Neutrophil (primary cell): ENCODE results near the gene HTR1B.

Experiments
- H3K27ac ChIP-seq: fragments of 200-600 bp; sonication (generic); 2 replicates; pipeline ENCODE4 v1.5.1; 2016; ENCODE audit warnings: mild to moderate bottlenecking, moderate library complexity
- H3K27me3 ChIP-seq: fragments of 200-600 bp; sonication (generic); 2 replicates; pipeline ENCODE4 v1.6.0; 2016; ENCODE audit warnings: mild to moderate bottlenecking
- H3K36me3 ChIP-seq: fragments of 200-600 bp; sonication (generic); 2 replicates; pipeline ENCODE4 v1.5.1; 2017
- H3K4me1 ChIP-seq, 2 experiments: fragments of 200-600 bp in 1 of 2; sonication (generic) in 1 of 2; 1 replicate in 1 of 2; 2 replicates in 1 of 2; pipeline versions ENCODE4 v1.5.1 to v1.6.1; 2013 to 2016; ENCODE audit warnings: low read depth in 1 of 2, low read length in 1 of 2, mild to moderate bottlenecking in 1 of 2, moderate library complexity in 1 of 2; ENCODE audit not compliant: control insufficient read depth in 1 of 2, insufficient read depth in 1 of 2
- H3K4me3 ChIP-seq, 2 experiments: fragments of 200-600 bp in 1 of 2; sonication (generic) in 1 of 2; 1 replicate in 1 of 2; 2 replicates in 1 of 2; pipeline ENCODE4 v1.5.1; 2013 to 2016; ENCODE audit warnings: low read depth in 1 of 2, low read length in 1 of 2, mild to moderate bottlenecking in 1 of 2, moderate library complexity in 1 of 2
- H3K9me3 ChIP-seq: fragments of 200-600 bp; sonication (generic); 2 replicates; pipeline ENCODE4 v1.5.1; 2016
- CTCF ChIP-seq: fragments of 200-600 bp; sonication (generic); IDR thresholded peaks from 2 replicates; pipeline ENCODE4 v1.5.1; 2016; ENCODE audit warnings: antibody characterized with exemption

HTR1B gene

DNA sequence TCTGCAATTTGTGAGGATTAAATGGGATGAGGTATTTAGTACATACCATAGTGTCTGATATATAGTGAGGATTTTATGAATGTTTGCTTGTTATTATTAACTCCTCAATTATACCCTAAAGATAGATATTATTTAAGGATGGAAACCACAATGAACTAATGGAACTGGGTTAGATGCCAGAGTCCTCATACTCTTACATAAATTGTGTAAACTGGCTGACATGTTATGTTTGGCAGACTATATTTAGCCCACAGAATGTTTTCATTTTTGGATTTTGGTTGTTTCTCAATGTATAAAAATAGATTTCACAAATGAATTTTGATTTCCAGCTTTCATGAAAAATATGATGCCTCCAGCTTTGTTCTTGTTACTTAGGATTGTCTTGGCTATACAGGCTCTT is 37.6 kb downstream of the HTR1B start:
- no peaks in the 10 kb centered on the region for H3K27me3 ChIP-seq
- TF ChIP-seq CTCF: no peak
- H3K4me3 ChIP-seq: no peak overlapping the region
- no peaks in the 10 kb centered on the region for H3K36me3 ChIP-seq
- no peaks in the 10 kb centered on the region for H3K9me3 ChIP-seq
- H3K27ac ChIP-seq: no peak overlapping the region
- no peaks in the 10 kb centered on the region for H3K4me1 ChIP-seq

DNA sequence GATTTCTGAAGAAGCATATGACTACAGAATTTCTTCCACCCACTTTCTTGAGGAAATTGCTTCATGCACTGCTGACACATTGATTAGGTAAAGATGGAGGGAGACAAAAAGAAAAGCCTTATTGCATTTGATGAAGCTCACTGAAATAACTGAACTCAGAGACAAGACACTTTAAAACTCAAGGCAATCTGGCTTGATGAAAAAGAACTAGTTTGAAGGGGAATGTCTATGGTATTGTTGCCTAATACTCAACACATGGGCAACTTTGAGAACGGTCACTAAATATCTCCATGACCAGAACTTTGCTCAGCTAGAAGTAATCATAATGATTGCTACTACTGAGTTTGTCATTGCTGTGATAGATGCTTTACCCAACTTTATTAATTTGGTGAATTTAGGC is 38.1 kb downstream of the HTR1B start:
- Histone ChIP-seq H3K4me3 (no peak overlapping the region), H3K4me1 (no peaks in the 10 kb centered on the region), H3K27me3 (no peaks in the 10 kb centered on the region), H3K27ac (no peak overlapping the region), H3K9me3 (no peaks in the 10 kb centered on the region), H3K36me3 (no peaks in the 10 kb centered on the region)
- no peak for TF ChIP-seq CTCF

GRCh38 chr6:77424761-77425160 is 38.5 kb downstream of the HTR1B start:
- Histone ChIP-seq H3K36me3 (no peaks in the 10 kb centered on the region), H3K27ac (no peak overlapping the region), H3K4me1 (no peaks in the 10 kb centered on the region), H3K27me3 (no peaks in the 10 kb centered on the region), H3K4me3 (no peak overlapping the region), H3K9me3 (no peaks in the 10 kb centered on the region)
- TF ChIP-seq CTCF: no peak

DNA sequence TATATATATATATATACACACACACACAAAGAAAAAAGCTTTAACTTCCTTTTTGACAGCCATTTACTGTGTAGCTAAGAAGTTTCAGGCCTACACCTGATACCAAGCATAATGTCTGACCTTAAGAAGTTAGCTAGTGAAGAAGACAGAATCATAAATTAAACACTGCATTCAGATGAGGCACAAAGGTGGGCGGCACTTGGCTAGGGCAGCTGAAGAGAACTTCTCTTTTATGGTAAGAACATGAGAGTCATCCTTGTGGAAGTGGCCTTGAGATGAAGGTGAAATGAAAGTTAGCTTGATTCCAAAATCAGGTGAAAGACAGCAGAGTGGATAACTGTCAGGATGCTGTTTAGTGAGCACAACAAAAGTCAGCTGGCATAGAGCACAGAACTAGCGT is 46.5 kb downstream of the HTR1B start:
- no peak for TF ChIP-seq CTCF
- H3K36me3 ChIP-seq: no peaks in the 10 kb centered on the region
- H3K27ac ChIP-seq: no peak overlapping the region
- no peaks in the 10 kb centered on the region for H3K9me3 ChIP-seq
- no peak overlapping the region for H3K4me3 ChIP-seq
- no peaks in the 10 kb centered on the region for H3K4me1 ChIP-seq
- H3K27me3 ChIP-seq: no peaks in the 10 kb centered on the region

GRCh38 chr6:77415706-77416105 is 47.6 kb downstream of the HTR1B start:
- H3K4me1 ChIP-seq: no peaks in the 10 kb centered on the region
- H3K4me3 ChIP-seq: no peak overlapping the region
- H3K9me3 ChIP-seq: no peaks in the 10 kb centered on the region
- no peak overlapping the region for H3K27ac ChIP-seq
- no peak for TF ChIP-seq CTCF
- no peaks in the 10 kb centered on the region for H3K36me3 ChIP-seq
- no peaks in the 10 kb centered on the region for H3K27me3 ChIP-seq
